Right hindlimb (tissue), 1 donor: ENCODE results near the gene PRKD1.

Experiments
- DNase-seq: peaks from one replicate; pipeline ENCODE4 v3.0.0-alpha.2; 2018

The PRKD1 gene

DNA sequence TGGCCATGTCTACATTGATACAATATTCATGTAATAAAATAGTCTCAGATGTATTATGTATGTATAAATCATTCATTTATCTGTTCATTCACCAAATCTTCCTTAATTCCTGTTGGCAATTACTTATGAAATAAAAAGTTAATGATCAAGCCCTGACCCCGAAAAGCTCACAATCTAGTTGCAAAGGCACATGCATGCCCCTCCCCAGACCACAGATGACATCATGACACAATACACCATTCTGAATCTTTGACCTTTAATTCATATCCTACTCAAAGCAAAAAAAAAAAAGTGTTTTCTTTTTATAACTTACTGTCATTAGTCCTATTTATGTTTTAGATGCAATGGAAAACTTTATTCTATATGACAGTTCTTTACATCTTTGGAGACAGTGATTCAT lies 346.9 kb downstream of the PRKD1 start:
- DNase-seq = no peak

DNA sequence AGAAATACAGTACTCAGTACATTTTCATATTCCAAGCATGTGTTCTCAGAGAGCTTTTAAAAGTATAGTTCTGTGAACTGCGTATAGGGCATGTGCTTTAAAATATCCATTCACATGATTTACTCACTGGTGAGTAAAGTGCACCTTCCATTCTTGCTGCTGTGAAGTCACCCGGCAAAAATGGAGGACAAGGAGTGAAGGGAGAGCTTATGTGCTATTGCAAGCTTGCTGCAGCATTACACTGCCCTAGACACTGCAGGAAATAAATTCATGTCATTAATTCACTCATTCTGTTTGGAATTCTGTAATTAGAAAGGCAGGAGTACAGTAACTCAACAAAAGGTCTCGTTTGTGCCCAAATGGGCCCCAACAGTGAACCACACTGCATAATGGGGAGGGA lies 347.8 kb downstream of the PRKD1 start:
- no peak for DNase-seq

DNA sequence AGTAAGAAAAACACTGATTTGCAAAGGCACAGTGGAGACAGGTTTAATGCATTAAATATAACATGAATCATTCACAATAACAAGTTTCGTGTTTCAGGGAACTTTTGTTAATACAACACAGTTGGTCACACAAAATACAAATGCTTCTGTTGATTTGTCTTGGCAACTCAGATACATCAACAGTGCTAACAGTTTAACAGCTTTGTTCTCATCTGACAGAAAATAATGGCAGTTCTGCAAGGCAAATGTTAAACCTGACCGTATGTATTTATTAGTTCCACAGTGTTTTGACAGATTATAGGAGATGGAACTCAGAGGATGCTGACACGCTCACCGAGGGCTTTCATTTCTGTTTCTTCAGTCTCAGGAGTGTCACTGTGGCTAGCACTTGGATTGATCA lies 350.7 kb downstream of the PRKD1 start:
- no peak for DNase-seq

DNA sequence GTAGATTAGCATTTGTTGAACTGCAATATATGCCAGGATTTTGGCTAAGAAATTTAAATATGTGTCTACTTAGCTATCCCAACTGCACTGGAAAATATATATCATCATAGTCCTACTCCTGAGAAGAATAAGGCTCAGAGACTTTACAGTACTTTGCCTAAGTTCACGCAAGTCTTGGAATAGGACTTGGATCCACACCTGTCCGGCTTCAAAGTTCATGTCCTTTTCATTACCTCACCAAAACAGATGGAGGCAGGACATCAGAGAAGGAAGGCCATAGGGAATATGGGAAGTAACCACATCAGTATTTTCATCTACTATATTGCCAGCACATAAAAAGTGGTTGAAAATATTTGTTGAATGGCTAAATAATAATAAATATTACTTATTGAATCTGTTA lies 358.5 kb downstream of the PRKD1 start:
- DNase-seq = no peak

DNA sequence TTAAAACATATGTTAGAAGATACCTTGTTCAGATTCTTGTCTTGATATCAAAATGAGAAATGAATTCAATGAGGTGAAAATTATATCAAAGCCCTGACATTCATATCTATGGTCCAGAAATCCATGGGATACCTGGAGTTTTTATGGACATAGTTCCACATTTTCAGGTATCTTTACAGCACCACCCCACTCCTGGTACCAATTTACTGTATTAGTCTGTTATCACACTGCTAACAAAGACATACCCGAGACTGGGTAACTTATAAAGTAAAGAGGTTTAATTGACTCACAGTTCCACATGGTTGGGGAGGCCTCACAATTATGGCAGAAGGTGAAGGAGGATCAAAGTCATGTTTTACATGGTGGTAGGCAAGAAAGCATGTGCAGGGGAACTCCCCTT lies 361.5 kb downstream of the PRKD1 start:
- no peak for DNase-seq

DNA sequence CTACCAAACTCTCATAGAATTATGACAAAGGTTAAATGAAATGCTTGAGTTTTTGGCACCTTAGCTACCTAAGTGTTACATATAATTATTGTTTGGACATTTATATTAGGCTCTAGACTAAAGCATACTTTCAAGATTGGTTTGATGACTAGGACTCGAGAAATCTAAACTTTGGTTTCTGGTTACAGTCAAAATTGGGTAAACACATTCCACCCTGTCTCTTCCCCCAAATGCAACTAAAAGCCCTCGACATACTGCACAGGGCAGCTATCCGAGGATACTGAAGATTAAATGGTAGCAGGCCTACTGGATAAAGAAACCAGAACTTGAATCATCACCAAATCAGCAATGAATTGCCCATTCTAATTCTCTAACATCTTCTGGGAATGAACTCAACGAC lies 369.1 kb downstream of the PRKD1 start:
- DNase-seq = no peak

DNA sequence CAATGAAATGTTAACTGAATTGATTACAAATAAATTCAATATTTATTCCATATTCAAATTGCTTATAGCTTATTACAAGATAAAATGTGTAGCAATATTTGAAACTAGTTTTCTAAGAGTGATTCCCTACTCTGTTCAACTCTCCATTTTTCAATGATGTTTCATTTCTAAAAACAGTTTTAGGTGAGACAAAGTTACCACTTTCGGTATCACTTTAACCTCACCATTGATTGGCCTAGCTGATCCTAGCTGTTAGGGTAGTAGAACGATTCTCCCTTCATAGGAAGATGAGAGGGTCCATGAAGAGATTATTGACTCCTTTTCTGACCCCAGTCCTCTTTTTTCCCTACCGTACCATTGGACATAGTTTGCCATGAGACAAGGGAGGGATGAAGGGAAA lies 373.3 kb downstream of the PRKD1 start:
- no peak for DNase-seq

DNA sequence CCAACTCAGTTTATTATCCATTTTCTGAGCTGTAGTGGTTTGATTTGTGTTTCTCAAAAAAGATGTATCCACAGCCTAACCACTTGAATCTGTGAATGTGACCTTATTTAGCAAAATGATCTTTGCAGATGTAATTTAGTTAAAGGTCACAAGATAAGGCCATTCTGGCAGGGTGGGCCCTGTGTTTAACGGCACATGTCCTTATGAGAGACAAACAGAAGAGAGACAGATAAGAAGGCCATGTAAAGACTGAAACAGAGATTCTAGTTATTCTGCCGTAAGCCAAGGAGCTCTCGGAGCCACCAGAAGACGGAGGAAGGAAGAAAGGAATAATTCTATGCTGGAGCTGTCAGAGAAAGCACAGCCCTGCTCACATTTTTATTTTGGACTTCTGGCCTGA lies 374.2 kb downstream of the PRKD1 start:
- DNase-seq = no peak

DNA sequence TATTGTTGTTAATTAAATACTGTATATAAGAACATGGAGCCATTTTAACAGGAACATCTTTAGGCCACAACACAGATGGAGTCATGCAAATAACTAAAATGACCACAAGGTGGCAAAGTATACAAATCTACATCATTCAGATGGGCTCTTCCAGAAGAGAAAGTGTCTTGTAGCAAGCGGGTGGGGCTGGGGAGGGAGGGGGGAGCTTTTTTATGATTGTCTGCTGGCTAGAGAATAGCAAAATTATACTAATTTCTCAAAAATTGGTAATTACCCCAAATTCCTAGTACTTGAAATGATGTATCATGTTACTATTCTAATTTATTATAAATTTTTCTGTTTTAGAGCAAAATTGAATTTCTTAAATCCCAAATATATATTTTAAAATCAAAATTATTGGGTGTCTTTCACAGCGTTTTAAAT lies 378.7 kb downstream of the PRKD1 start:
- peak; percentile 16 for DNase-seq

DNA sequence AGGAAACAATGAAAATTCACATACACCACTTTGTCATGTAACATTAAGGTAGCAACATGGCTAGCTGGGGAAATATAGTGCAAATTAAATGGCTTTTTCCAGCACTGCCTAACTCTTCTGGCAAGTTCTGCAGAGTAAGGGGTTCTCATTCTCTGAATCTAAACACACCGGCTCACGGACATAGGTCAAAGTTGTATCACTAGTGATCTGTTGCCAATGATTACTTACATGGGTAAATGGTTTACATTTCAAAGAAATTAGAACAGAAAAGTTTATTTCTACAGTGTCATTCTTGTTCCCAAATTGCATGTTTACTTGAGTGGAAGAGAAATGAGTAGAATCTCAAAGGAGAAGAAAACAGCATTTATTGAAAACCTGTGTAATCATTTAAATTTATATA lies 381.9 kb downstream of the PRKD1 start:
- no peak for DNase-seq

DNA sequence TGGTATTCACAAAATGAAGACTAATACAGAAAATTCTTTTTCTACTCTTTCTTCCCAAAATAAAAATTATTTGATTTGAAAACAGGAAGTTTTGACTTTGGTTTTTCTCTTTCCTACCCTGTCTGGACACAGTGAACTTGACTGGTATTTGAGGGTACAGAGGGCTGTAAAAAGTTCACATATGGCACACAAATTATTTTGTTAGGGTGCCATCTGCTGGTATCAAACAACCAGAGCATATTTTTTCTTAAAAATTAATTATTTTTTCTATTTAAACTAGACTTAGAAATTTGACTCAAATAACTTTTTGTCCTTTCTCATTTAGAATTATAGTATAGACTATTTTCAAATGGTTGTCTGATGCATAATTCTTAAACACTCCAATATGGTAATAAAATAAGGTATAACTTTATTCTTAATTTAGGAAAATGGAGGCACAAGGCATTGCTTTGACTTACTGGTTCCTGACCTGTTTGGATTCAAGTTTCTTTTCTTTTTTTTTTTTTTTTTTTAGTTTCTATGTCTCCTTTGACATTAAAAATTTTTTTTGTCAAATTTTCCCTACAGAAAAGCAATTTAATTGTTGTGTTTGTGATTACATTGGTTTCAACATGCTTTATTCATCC lies 390.6 kb downstream of the PRKD1 start:
- DNase-seq = no peak

DNA sequence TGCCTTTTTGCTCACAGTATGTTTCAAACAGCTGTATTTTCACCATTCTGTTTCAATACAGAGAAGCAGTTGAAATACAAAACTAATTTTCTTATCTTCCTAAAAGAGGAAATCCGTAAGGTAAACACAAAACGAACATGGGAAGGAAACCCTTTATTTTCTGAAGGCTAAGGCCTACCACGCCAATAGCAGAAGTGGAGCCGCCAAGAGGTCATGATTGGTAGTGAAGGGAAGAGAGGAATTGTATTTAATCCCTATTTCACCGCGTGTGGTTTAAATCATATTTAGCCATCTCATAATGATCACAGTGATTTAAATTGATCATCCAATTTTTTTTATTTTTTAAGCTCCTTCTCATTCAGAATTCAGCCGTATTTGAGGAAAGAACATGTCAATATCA lies 398.2 kb downstream of the PRKD1 start:
- DNase-seq = no peak

DNA sequence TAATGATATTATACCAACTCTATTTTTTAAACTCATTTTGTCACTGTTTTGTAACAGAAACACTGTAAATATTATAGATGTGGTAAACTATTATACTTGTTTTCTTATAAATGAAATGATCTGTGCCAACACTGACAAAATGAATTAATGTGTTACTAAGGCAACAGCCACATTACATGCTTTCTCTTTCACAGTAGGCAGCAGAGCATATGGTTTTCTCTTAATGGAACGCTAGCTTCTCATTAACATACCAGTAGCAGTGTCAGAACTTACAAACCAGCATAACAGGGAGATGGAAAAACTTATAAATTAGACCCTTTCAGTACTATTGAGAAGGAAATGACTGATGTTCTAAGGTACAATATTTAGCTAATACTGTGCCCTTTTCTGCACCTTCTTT lies 398.8 kb downstream of the PRKD1 start:
- no peak for DNase-seq

DNA sequence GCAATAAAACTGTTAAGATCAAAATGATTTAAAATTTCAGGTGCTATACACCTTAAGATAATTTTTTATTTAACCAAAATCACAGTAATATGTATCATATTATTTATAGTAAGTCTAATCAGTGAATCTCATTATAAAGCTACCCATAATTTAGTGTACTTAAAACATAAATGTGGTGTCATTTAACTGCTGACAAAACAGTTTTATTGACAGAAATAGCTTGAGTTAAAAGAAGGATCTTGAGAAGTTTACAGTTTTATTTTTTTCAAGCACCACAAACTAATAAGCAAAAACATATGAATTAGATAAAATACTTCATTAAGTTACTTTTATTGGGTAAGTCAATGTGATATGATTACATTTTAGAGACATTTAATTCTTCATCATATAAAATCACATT lies 400.4 kb downstream of the PRKD1 start:
- no peak for DNase-seq
